Lower leg skin (tissue), 4 donors: ENCODE results near the gene OGFR. TPM values are rescaled to one million over a fixed set of nuclear protein-coding genes. Genes with fewer than 3 reads are reported as not detected.

ENCODE experiments used
- DNase-seq, 2 donors: peaks; one replicate each; pipeline ENCODE4 v3.0.0-alpha.2; 2019; ENCODE audit warnings: low spot score in 2 of 2
- H3K4me3 ChIP-seq: fragments of 200-600 bp; sonication (generic); 2 replicates; pipeline ENCODE4 v1.5.1; 2017; ENCODE audit warnings: mild to moderate bottlenecking, low read depth; ENCODE audit not compliant: poor library complexity, severe bottlenecking
- POLR2A ChIP-seq, 2 donors: fragments of 450-650 bp; IDR thresholded peaks; one replicate each; pipeline ENCODE4 v1.6.1; 2016 to 2017; ENCODE audit warnings: antibody characterized with exemption in 2 of 2, mild to moderate bottlenecking in 1 of 2, moderate library complexity in 1 of 2
- WGBS, 2 donors: methylation state at CpG; one replicate each; pipeline ENCODE4 v1.1.5; 2018; 5-methylcytosine and 5-hydroxymethylcytosine counted together
- intact Hi-C: fragments of 100-400 bp; cut with DNase I; formaldehyde crosslinking; loops from one replicate; pipeline ENCODE4 v1.15.0; 2023; ENCODE audit warnings: low total_unique reads
- total RNA-seq, 4 donors: library from RNA; depleted of rRNA; stranded (reverse); fragments of >200 nt; gene quantifications; one replicate each; pipeline ENCODE4 v1.1.0, GENCODE V29; 2016
- TF ChIP-seq, protein P1 (sequence below), 3 donors: fragments of 450-650 bp; IDR thresholded peaks; one replicate each; pipeline ENCODE4 v1.5.1; 2016; ENCODE audit warnings: antibody characterized with exemption in 3 of 3, mild to moderate bottlenecking in 3 of 3, moderate library complexity in 2 of 3

OGFR gene
- total RNA-seq, 4 donors from 2014 or later, result 50.3 to 76.9 (median 58.5) TPM

DNA sequence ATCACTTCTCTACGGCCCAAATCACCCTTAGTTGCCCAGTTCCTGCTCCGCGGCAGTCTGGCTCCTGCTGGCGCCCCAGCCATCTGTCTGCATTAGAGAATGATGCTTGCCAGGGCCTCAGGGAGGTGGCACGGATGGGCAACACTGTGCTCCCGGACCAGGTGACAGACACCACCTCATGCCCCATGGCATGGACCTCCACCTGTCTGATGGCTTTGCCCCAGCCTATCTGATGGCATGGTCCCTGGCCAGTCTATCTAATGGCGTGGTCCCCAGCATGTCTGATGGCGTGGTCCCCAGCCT is 27.2 kb upstream of the OGFR start:
- WGBS, 2 donors, result 93 to 98% methylated on average over 6 to 8 of the region's 8 CpGs
- intact Hi-C loops, result no loop called here
- DNase-seq, result no peak
- H3K4me3 ChIP-seq, result no peak overlapping the region
- TF ChIP-seq POLR2A (IDR thresholded peaks at IDR 0.05), result no peak
- TF ChIP-seq, protein P1, sequence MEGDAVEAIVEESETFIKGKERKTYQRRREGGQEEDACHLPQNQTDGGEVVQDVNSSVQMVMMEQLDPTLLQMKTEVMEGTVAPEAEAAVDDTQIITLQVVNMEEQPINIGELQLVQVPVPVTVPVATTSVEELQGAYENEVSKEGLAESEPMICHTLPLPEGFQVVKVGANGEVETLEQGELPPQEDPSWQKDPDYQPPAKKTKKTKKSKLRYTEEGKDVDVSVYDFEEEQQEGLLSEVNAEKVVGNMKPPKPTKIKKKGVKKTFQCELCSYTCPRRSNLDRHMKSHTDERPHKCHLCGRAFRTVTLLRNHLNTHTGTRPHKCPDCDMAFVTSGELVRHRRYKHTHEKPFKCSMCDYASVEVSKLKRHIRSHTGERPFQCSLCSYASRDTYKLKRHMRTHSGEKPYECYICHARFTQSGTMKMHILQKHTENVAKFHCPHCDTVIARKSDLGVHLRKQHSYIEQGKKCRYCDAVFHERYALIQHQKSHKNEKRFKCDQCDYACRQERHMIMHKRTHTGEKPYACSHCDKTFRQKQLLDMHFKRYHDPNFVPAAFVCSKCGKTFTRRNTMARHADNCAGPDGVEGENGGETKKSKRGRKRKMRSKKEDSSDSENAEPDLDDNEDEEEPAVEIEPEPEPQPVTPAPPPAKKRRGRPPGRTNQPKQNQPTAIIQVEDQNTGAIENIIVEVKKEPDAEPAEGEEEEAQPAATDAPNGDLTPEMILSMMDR (IDR thresholded peaks at IDR 0.05), result no peak

DNA sequence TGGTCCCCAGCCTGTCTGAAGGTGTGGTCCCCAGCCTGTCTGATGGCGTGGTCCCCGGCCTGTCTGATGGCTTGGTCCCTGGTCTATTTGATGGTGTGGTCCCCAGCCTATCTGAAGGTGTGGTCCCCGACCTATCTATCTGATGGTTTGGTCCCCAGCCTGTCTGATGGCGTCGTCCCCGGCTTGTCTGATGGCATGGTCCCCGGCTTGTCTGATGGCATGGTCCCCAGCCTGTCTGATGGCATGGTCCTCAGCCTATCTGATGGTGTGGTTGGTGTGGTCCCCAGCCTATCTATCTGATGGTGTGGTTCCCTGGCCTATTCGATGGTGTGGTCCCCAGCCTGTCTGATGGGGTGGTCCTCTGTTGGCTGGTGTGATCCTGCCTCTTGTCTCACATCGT is 26.6 kb upstream of the OGFR start:
- no peak for DNase-seq
- H3K4me3 ChIP-seq, result no peak overlapping the region
- intact Hi-C loops, result no loop called here
- TF ChIP-seq POLR2A (IDR thresholded peaks at IDR 0.05), result no peak
- TF ChIP-seq, protein P1 (IDR thresholded peaks at IDR 0.05), result no peak
- 92 to 98% methylated on average over 8 to 9 of the region's 9 CpGs for WGBS, 2 donors

GRCh38 chr20:62778601-62779416 is 25.8 kb upstream of the OGFR start:
- H3K4me3 ChIP-seq, result no peak overlapping the region
- TF ChIP-seq, protein P1 (IDR thresholded peaks at IDR 0.05), result no peak
- TF ChIP-seq POLR2A (IDR thresholded peaks at IDR 0.05), result no peak
- intact Hi-C loops, result no loop called here
- 80 to 86% methylated on average over 16 to 21 of the region's 24 CpGs for WGBS, 2 donors
- DNase-seq, result no peak

GRCh38 chr20:62779417-62779685 is 25.3 kb upstream of the OGFR start:
- no peak overlapping the region for H3K4me3 ChIP-seq
- intact Hi-C loops, result no loop called here
- WGBS, 2 donors, result 88 to 90% methylated on average over 5 to 7 of the region's 7 CpGs
- no peak for DNase-seq
- TF ChIP-seq POLR2A (IDR thresholded peaks at IDR 0.05), result no peak
- TF ChIP-seq, protein P1 (IDR thresholded peaks at IDR 0.05), result no peak

- intact Hi-C loops, result no loop called here
- no peak overlapping the region for H3K4me3 ChIP-seq
- WGBS, 2 donors, result 64 to 67% methylated on average over 19 to 20 of the region's 20 CpGs
- no peak for TF ChIP-seq POLR2A (IDR thresholded peaks at IDR 0.05)
- TF ChIP-seq, protein P1 (IDR thresholded peaks at IDR 0.05), result no peak
- no peak for DNase-seq
Observed at GRCh38 chr20:62780204-62780603, 24.4 kb upstream of the OGFR start.

DNA sequence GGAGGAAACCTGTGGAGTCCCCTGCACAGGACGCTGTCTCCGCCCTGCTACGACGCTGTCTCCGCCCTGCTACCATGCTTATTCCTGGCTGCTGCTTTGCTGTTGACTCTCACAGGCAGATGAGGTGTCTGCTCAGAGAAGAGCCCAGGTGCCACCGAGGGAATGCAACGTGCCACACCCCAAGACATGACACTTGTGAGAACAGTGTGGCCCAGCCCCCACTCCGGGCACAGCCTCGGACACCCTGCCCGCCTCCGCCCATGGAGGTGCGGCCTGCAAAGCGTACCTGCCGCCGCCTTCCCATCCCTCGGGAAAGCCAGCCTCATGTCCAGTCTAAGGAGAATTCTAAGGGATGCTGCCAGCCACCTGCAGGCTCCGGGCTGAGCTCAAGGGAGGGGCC is 23.9 kb upstream of the OGFR start:
- intact Hi-C loops, result no loop called here
- no peak overlapping the region for H3K4me3 ChIP-seq
- WGBS, 2 donors, result 67 to 77% methylated on average over 17 of the region's 17 CpGs
- DNase-seq, result no peak
- TF ChIP-seq, protein P1 (IDR thresholded peaks at IDR 0.05), result no peak
- TF ChIP-seq POLR2A (IDR thresholded peaks at IDR 0.05), result no peak
